ENCODE results near the gene TFE3.

GRCh38 chrX:49089553-49089952, 46.4 kb upstream of the TFE3 start:
- TF ChIP-seq JUNB (IDR thresholded peaks at IDR 0.05) (no peak), POLR2AphosphoS5 (IDR thresholded peaks at IDR 0.05; ENCODE audit: low read length) (no peak), CREB1 (IDR thresholded peaks at IDR 0.05; ENCODE audit: low read depth) (no peak)

Data from GM12878 (cell line).